SK-N-MC (cell line): Measurements from ENCODE around the gene OR2AG2.

Source experiments
- EZH2 ChIP-seq: fragments of 200-600 bp; sonication (generic); IDR thresholded peaks from one replicate; pipeline ENCODE4 v1.6.1; 2017; ENCODE audit warnings: antibody characterized with exemption
- POLR2AphosphoS5 ChIP-seq: IDR thresholded peaks from 2 replicates; pipeline ENCODE4 v1.6.1; 2012; ENCODE audit warnings: mild to moderate bottlenecking, low read depth, low read length, borderline replicate concordance

- TF ChIP-seq POLR2AphosphoS5 (no peak), EZH2 (no peak)
Observed at GRCh38 chr11:6782720-6783119, 10.9 kb upstream of the OR2AG2 start, which contains the start of gene OR2AG1.
